Measurements from ENCODE around the gene IQCH.
"Not testable (repeated sequence)": the region's sequence is repeated elsewhere in the genome, so short reads cannot be mapped to it uniquely, and the experiment has no call there.

Gene IQCH

DNA sequence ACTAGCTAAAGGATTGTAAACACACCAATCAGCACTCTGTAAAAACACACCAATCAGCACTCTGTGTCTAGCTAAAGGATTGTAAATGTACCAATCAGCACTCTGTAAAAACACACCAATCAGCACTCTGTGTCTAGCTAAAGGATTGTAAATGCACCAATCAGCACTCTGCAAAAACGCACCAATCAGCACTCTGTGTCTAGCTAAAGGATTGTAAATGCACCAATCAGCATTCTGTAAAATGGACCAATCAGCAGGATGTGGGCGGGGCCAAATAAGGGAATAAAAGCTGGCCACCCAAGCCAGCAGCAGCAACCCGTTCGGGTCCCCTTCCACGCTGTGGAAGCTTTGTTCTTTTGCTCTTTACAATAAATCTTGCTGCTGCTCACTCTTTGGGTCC lies 8.0 kb upstream of the IQCH start:
- DNase-seq (ENCODE audit: low read depth), result not testable (repeated sequence)

- peak; percentile 43 for DNase-seq (ENCODE audit: low read depth)
Measured at GRCh38 chr15:67248011-67248505, 6.5 kb upstream of the IQCH start.

DNA sequence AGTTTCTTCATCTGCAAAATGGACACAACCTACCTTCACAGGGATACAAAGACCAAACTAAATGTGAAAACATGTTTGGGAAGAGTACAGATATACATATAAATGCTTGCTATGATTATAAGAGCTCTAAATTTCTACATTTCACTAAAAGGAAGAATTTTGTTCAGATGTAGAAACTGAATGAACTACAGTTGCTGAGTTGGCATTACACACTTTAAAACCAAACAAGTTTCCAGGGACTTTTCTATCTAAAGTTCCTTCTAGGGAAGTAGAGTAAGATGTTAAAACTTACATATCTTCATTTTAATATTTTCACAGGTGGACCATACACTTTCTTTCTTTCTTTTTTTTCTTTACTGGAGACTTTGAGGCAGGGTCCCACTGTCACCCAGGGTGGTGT lies 4.8 kb upstream of the IQCH start:
- no peak for DNase-seq (ENCODE audit: low read depth)

DNA sequence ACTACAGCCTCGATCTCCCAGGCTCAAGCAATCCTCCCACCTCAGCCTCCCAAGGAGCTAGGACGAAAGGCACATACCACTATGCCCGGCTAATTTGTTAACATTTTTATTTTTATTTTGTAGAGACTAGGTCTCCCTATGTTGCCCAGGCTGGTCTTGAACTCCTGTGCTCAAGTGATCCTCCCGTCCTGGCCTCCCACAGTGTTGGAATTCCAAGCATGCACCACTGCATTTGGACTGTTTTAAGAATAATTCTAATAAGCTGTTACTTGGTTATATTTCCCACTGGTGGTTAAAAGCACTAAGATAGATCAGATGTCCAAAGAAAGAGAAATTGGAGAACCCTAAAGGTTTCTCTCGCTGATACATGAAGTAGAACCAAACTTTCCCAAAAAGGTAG lies 3.3 kb upstream of the IQCH start:
- no peak for DNase-seq (ENCODE audit: low read depth)

- no peak for DNase-seq (ENCODE audit: low read depth)
Measured at GRCh38 chr15:67253101-67253500, 1.5 kb upstream of the IQCH start.

DNA sequence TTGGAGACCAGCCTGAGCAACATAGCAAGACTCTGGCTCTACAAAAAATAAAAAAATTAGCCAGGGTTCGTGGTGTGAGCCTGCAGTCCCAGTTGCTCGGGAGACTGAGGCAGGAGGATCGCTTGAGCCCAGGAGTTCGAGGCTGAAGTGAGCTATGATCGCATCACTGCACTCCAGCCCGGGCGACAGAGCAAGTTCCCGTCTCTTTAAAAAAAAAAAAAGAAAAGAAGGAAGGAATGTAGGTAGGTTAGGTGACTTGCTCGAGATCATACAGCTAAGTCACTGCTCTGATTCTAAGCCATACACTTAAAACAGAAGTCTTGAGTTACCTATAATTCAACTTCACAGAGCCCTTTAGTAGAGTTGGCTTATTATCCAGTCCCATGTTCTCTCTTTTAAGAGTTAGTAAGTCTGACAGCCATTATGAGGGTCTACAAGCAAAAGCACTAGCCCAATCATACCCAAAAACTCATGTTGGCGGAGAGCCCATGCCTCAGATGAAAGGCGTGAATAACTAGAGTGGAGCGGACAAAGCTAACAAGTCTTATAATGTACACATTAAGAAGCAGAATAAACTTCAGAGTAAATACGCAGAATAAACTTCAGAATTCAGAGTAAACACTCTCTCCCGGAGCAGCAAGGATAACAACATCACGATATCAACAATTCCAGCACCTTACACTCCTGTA lies 893 bp upstream of the IQCH start:
- DNase-seq (ENCODE audit: low read depth), result peak; percentile 5

DNA sequence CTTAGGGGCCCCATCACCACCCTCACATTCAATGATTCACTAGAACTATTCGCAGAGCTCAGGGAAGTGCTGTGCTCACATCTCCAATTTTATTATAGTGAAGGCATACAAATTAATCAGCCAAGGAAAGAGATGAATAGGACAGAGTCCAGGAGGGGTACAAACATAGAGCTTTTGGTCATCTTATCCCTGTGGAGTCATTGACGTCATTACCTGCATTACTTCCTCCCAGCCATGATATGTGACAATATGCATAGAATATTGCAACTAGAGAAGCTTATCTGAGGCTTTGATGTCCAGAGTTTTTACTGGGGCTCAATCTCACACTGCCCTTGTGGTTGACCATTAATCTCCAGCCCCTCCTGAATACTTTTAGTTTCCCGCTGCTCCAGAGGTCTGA lies 1.5 kb downstream of the IQCH start:
- no peak for DNase-seq (ENCODE audit: low read depth)

GRCh38 chr15:67258412-67258811 lies 3.8 kb downstream of the IQCH start:
- not testable (repeated sequence) for DNase-seq (ENCODE audit: low read depth)

- no peak for DNase-seq (ENCODE audit: low read depth)
Measured at GRCh38 chr15:67259379-67259778, 4.8 kb downstream of the IQCH start.

DNA sequence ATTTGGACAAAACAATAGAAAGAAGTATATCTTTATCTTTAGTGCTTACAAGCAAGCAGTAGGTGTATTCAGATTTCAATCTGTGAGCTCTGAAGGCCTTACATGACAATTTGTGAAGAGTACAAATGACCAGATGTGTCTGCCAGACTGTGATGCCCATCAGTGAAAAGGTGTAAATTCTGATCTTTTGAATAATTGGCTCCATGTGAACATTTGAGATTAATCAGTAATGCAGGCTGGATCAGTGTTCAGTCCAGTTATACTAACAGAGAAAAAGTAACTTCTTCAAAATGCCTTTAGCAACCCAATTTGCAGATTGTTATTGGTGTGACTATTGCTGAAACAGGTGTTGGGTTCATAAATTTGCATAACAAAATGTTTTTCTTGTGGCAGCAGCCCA lies 5.2 kb downstream of the IQCH start:
- no peak for DNase-seq (ENCODE audit: low read depth)

DNA sequence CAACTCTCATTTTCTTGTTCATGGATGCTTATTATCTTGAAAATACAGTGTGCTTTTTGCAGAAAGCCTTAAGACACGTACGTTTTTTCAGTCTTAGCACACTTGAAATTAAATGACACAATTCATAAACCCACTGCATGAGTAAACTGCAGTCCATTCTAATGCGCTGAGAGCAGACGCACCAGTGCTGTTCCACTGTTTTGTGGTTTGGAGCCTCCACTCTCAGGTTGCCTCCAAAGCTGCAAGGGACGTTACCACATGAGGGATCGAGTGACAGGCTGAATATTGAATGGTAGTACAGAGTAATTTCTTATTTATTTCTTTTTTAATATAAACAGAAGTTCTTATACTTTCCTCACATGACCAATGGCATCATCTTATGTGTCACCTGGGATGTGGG lies 12.3 kb downstream of the IQCH start:
- DNase-seq (ENCODE audit: low read depth), result no peak

- no peak for DNase-seq (ENCODE audit: low read depth)
Measured at GRCh38 chr15:67267440-67267839, 12.9 kb downstream of the IQCH start.

DNA sequence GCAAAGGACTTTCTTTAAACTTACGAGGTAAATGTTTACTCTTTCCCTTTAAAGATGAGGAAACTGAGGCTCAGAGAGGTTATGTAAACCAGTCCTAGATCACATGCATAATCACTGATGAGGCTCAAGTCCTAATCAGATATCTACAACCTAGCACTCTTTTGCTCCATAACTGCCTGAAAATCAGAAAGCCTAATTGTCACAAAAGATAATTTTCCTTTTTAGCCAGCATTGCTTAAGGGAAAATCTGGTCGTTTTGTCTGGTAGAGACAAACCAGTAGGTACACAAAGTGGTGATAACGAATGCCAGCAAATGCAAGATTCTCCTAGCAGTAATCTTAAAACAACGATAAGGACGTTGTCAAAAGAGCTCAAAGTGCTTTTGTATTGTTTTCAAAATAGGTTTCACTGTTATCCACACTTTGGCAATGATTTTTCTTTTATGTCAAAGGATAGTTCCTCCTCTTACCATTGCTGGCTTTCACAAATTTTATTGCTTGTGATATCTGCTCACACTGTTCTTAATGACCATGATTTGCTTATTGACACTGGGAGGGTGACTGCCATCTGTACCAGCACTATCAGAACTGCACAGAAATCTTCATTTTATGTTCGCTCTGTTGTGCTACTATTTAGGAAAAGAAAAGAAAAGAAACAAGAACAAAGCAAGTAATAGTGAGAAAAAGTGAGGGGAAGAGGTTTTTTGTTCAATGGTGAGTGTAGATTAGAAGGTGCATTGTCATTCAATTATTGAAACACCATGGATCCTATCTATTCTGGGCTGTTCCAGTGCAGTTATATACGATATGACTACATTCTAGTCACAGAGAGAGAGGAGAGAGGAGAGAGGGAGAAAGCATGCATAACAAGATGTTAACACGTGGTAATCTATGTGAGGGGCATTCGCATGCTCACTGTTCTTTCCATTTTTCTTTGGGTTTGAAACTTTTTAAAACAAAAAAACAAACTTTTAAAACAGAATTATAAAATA lies 13.7 kb downstream of the IQCH start:
- DNase-seq (ENCODE audit: low read depth), result no peak

DNA sequence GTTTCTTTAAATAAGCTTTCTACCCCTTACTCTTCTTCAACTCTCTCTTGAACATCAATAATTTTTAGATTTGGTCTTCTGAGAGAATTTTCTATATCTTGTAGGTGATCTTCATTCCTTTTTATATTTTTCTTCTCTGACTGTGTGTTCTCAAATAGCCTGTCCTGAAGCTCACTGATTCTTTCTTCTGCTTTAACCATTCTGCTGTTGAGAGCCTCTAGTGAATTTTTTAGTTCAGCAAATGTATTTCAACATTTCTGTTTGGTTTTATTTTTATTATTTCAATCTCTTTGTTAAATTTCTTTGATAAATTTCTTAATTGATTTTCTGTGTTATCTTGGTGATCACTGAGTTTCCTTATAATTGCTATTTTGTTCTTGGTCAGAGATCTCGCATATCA lies 19.6 kb downstream of the IQCH start:
- no peak for DNase-seq (ENCODE audit: low read depth)

DNA sequence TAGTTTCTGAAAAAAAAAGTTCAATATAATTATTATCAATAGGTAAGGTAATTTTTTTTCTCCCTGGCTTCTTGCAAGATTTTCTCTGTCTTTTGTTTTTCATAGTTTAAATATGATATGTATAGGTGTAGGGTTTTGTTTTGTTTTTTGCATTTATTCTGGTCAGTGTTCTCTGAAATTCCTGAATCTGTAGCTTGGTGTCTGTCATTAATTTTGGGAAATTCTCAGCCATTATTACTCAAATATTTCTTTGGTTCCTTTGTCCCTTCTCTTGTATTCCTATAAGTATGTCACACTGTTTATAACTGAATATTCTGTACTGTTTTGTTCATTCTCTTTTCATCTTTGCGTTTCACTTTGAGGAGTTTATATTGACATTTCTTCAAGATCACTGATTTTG lies 22.1 kb downstream of the IQCH start:
- no peak for DNase-seq (ENCODE audit: low read depth)

- no peak for DNase-seq (ENCODE audit: low read depth)
Measured at GRCh38 chr15:67280217-67280616, 25.6 kb downstream of the IQCH start.

DNA sequence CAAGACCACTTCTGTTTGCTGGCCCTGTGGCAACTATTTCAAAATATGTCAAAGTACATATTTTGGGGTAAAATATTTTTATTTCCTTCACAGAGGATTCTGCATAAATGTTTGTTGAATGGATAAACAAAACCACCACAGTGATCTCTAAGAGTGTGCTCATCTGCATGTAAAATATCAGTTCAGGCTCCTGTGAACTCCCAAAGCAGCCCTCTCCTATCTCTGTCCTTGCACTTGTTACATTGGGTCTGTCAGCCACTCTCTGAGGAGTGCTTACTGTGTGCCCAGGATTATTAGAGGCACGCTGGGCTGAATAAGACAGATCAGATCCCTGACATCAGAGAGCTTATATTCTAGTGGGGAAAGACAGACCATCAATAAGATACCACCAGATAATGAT lies 27.1 kb downstream of the IQCH start:
- DNase-seq (ENCODE audit: low read depth), result no peak

GRCh38 chr15:67285625-67286024 lies 31.0 kb downstream of the IQCH start:
- not testable (repeated sequence) for DNase-seq (ENCODE audit: low read depth)

DNA sequence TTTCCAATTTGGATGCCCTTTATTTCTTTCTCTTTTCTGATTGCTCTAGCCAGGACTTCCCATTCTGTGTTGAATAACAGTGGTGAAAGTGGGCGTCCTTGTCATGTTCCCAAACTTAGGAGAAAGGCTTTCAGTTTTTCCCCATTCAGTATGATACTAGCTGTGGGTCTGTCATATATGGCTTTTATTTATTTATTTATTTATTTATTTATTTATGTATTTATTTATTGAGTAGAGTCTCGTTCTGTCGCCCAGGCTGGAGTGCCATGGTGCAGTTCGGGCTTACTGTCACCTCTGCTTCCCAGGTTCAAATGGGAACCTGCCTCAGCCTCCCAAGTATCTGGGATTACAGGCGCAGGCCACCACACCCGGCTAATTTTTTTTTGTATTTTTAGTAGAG lies 31.8 kb downstream of the IQCH start:
- not testable (repeated sequence) for DNase-seq (ENCODE audit: low read depth)

GRCh38 chr15:67290319-67290718 lies 35.7 kb downstream of the IQCH start:
- DNase-seq (ENCODE audit: low read depth), result peak; percentile 83

- no peak for DNase-seq (ENCODE audit: low read depth)
Measured at GRCh38 chr15:67296188-67296587, 41.6 kb downstream of the IQCH start.

- DNase-seq (ENCODE audit: low read depth), result no peak
Measured at GRCh38 chr15:67296684-67297083, 42.1 kb downstream of the IQCH start.
